SKM-1 (cell line): ENCODE measurements around the gene YPEL3.

Experiments
- DNase-seq: peaks from one replicate; lab custom pipeline; 2025; ENCODE audit not compliant: unreplicated experiment; lab: John Stamatoyannopoulos, UW

Gene YPEL3

GRCh38 chr16:30051518-30051917 lies 44.5 kb downstream of the YPEL3 start:
- DNase-seq, result no peak

GRCh38 chr16:30049871-30050270 lies 46.1 kb downstream of the YPEL3 start:
- no peak for DNase-seq

- no peak for DNase-seq
Observed at GRCh38 chr16:30046588-30046987, 49.4 kb downstream of the YPEL3 start.

- no peak for DNase-seq
Observed at GRCh38 chr16:30046178-30046577, 49.8 kb downstream of the YPEL3 start.
